HepG2 (cell line): ENCODE data around the gene LASP1. TPM values are rescaled to one million over a fixed set of nuclear protein-coding genes. Genes with fewer than 3 reads are reported as not detected.

Experiments
- BCL6 ChIP-seq: IDR thresholded peaks from 2 replicates; pipeline ENCODE4 v1.6.1; 2016; ENCODE audit warnings: missing genetic modification reagents, missing compliant biosample characterization
- FOXJ3 ChIP-seq: sonication (generic); formaldehyde crosslinking; IDR thresholded peaks from 2 replicates; pipeline ENCODE4 v1.4.0; 2020; ENCODE audit warnings: missing genetic modification reagents, mild to moderate bottlenecking, borderline replicate concordance
- HDAC1 ChIP-seq: sonication (generic); formaldehyde crosslinking; IDR thresholded peaks from 2 replicates; pipeline ENCODE4 v1.5.1; 2020; ENCODE audit warnings: mild to moderate bottlenecking, missing genetic modification reagents
- IRX3 ChIP-seq: sonication (generic); formaldehyde crosslinking; IDR thresholded peaks from 2 replicates; pipeline ENCODE4 v1.8.1; 2023; ENCODE audit warnings: mild to moderate bottlenecking, low read depth, missing genetic modification reagents, borderline replicate concordance
- MIER2 ChIP-seq: IDR thresholded peaks from 2 replicates; pipeline ENCODE4 v1.6.1; 2016; ENCODE audit warnings: missing biosample characterization, missing genetic modification reagents
- PHF21A ChIP-seq: sonication (generic); formaldehyde crosslinking; IDR thresholded peaks from 2 replicates; pipeline ENCODE4 v1.5.0; 2020; ENCODE audit warnings: mild to moderate bottlenecking, missing genetic modification reagents
- SAP130 ChIP-seq: IDR thresholded peaks from 2 replicates; pipeline ENCODE4 v1.6.1; 2016; ENCODE audit warnings: low read depth
- SOX6 ChIP-seq, 2 experiments: fragments of 450-650 bp in 1 of 2; sonication (generic) in 1 of 2; formaldehyde crosslinking in 1 of 2; IDR thresholded peaks; 2 replicates each; pipeline versions ENCODE4 v1.4.0 to v1.6.1; 2017 to 2020; ENCODE audit warnings: antibody characterized with exemption in 1 of 2, mild to moderate bottlenecking in 1 of 2, missing genetic modification reagents in 1 of 2
- TEAD3 ChIP-seq: optimal IDR thresholded peaks from 2 replicates; pipeline ENCODE3; 2016; ENCODE audit warnings: borderline replicate concordance
- XRCC5 ChIP-seq: fragments of 200-400 bp; formaldehyde crosslinking; optimal IDR thresholded peaks from 2 replicates; pipeline ENCODE3; 2017; ENCODE audit warnings: mild to moderate bottlenecking, low read length
- YY1 ChIP-seq: IDR thresholded peaks from 2 replicates; pipeline ENCODE4 v1.6.1; 2011; ENCODE audit warnings: low read length, low read depth, moderate library complexity, mild to moderate bottlenecking; ENCODE audit not compliant: insufficient read depth, insufficient replicate concordance
- ZMYM4 ChIP-seq: sonication (generic); formaldehyde crosslinking; IDR thresholded peaks from 2 replicates; pipeline ENCODE4 v1.8.1; 2023; ENCODE audit warnings: mild to moderate bottlenecking, missing genetic modification reagents
- polyA plus RNA-seq, 8 experiments: library from polyadenylated mRNA; depleted of rRNA in 3 of 8; stranded (reverse) in 7 of 8; unstranded in 1 of 8; fragments of >200 nt; fragmentation: Illumina TruSeq in 4 of 8; extraction: Trizol in 4 of 8; gene quantifications; 2 replicates each; pipeline versions ENCODE4 v1.2.1 to v1.2.3, GENCODE V29; 2011 to 2016; ENCODE audit warnings: low read depth in 4 of 8, missing spikeins in 1 of 8, mixed read lengths in 1 of 8; ENCODE audit not compliant: insufficient read depth in 1 of 8
- total RNA-seq, 5 experiments: library from RNA; depleted of rRNA; stranded (reverse); fragments of >200 nt; fragmentation: Illumina TruSeq; extraction: Trizol; gene quantifications; 2 replicates each; pipeline ENCODE4 v1.2.3, GENCODE V29; 2016; ENCODE audit warnings: low read depth in 1 of 5
- TF ChIP-seq, protein P1 (sequence below): sonication (generic); formaldehyde crosslinking; IDR thresholded peaks from 2 replicates; pipeline ENCODE4 v1.4.0; 2020; ENCODE audit warnings: missing genetic modification reagents
- TF ChIP-seq, protein P2 (sequence below): sonication (generic); formaldehyde crosslinking; conservative IDR thresholded peaks from 2 replicates; pipeline ENCODE4 v1.4.0; 2020; ENCODE audit warnings: mild to moderate bottlenecking, missing genetic modification reagents, moderate library complexity
- TF ChIP-seq, protein P3 (sequence below): sonication (generic); formaldehyde crosslinking; conservative IDR thresholded peaks from 2 replicates; pipeline ENCODE4 v1.4.0; 2020; ENCODE audit warnings: missing genetic modification reagents
- TF ChIP-seq, protein P4 (sequence below): sonication (generic); formaldehyde crosslinking; IDR thresholded peaks from 2 replicates; pipeline ENCODE4 v1.4.0; 2020; ENCODE audit warnings: mild to moderate bottlenecking, missing genetic modification reagents
- TF ChIP-seq, protein P5 (sequence below): IDR thresholded peaks from 2 replicates; pipeline ENCODE4 v1.6.1; 2016; ENCODE audit warnings: mild to moderate bottlenecking
- TF ChIP-seq, protein P6 (sequence below): sonication (generic); formaldehyde crosslinking; IDR thresholded peaks from 2 replicates; pipeline ENCODE4 v1.5.0; 2020; ENCODE audit warnings: missing genetic modification reagents

Gene LASP1
- total and polyA plus RNA-seq, 2 of the 13 experiments (the other 11 are each of a cell fraction or from before 2014, with no cell fraction given): 70.1 to 97.0 TPM

DNA sequence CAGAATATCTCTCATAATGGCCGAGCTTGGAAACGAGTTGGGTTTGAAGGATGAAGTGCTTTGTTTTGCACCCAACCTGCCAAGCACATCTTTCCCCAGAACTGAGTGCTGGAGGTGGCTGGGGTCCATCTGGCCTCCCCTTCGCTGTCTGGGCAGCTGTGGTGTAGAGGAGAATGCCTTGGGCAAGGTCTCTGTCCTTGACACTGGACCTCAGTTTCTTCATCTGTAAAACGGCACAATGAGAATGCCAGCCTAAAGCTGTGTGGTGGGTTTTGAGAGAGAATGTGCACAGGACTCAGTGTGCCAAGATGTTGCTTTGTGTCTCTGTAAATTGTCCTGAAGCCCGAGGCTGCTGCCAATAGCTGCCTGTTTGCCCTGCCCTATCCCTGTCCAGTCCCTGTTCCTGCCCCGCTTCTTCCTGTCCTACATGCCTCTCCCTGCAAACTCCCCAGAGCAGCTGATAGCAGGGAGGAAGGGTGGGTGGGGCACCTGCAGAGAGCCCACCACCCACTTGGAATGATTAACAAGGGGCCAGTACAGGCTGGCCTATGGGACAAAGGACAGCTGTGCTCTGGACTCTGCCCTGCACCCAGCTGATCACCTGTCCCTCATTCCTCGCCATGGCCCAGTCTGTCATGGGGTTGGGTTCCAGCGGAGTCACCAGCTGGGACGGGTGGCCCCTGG, 15.3 kb downstream of the LASP1 start (continued):
- TF ChIP-seq TEAD3 (CRISPR knock-in tag) (peak; percentile 63), ZMYM4 (0 out of 2 replicates have a peak, but pooled peaks have one; percentile 35), PHF21A (CRISPR knock-in tag) (0 out of 2 replicates have a peak, but pooled peaks have one; percentile 43), YY1 (no peak), IRX3 (CRISPR knock-in tag) (no peak), FOXJ3 (CRISPR knock-in tag) (no peak), HDAC1 (CRISPR knock-in tag) (0 out of 2 replicates have a peak, but pooled peaks have one; percentile 46), BCL6 (0 out of 2 replicates have a peak, but pooled peaks have one; percentile 11), SAP130 (CRISPR knock-in tag) (peak; percentile 77), SOX6 (IDR thresholded peaks at IDR 0.05) (no peak), SOX6 (CRISPR knock-in tag; IDR thresholded peaks at IDR 0.05) (0 out of 2 replicates have a peak, but pooled peaks have one; percentile 44), XRCC5 (no peak), MIER2 (CRISPR knock-in tag) (no peak)
- TF ChIP-seq, protein P1, sequence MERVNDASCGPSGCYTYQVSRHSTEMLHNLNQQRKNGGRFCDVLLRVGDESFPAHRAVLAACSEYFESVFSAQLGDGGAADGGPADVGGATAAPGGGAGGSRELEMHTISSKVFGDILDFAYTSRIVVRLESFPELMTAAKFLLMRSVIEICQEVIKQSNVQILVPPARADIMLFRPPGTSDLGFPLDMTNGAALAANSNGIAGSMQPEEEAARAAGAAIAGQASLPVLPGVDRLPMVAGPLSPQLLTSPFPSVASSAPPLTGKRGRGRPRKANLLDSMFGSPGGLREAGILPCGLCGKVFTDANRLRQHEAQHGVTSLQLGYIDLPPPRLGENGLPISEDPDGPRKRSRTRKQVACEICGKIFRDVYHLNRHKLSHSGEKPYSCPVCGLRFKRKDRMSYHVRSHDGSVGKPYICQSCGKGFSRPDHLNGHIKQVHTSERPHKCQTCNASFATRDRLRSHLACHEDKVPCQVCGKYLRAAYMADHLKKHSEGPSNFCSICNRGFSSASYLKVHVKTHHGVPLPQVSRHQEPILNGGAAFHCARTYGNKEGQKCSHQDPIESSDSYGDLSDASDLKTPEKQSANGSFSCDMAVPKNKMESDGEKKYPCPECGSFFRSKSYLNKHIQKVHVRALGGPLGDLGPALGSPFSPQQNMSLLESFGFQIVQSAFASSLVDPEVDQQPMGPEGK (CRISPR knock-in tag): peak; percentile 69
- TF ChIP-seq, protein P2, sequence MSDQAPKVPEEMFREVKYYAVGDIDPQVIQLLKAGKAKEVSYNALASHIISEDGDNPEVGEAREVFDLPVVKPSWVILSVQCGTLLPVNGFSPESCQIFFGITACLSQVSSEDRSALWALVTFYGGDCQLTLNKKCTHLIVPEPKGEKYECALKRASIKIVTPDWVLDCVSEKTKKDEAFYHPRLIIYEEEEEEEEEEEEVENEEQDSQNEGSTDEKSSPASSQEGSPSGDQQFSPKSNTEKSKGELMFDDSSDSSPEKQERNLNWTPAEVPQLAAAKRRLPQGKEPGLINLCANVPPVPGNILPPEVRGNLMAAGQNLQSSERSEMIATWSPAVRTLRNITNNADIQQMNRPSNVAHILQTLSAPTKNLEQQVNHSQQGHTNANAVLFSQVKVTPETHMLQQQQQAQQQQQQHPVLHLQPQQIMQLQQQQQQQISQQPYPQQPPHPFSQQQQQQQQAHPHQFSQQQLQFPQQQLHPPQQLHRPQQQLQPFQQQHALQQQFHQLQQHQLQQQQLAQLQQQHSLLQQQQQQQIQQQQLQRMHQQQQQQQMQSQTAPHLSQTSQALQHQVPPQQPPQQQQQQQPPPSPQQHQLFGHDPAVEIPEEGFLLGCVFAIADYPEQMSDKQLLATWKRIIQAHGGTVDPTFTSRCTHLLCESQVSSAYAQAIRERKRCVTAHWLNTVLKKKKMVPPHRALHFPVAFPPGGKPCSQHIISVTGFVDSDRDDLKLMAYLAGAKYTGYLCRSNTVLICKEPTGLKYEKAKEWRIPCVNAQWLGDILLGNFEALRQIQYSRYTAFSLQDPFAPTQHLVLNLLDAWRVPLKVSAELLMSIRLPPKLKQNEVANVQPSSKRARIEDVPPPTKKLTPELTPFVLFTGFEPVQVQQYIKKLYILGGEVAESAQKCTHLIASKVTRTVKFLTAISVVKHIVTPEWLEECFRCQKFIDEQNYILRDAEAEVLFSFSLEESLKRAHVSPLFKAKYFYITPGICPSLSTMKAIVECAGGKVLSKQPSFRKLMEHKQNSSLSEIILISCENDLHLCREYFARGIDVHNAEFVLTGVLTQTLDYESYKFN (CRISPR knock-in tag): peak; percentile 61
- TF ChIP-seq, protein P3, sequence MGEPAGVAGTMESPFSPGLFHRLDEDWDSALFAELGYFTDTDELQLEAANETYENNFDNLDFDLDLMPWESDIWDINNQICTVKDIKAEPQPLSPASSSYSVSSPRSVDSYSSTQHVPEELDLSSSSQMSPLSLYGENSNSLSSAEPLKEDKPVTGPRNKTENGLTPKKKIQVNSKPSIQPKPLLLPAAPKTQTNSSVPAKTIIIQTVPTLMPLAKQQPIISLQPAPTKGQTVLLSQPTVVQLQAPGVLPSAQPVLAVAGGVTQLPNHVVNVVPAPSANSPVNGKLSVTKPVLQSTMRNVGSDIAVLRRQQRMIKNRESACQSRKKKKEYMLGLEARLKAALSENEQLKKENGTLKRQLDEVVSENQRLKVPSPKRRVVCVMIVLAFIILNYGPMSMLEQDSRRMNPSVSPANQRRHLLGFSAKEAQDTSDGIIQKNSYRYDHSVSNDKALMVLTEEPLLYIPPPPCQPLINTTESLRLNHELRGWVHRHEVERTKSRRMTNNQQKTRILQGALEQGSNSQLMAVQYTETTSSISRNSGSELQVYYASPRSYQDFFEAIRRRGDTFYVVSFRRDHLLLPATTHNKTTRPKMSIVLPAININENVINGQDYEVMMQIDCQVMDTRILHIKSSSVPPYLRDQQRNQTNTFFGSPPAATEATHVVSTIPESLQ: no peak
- TF ChIP-seq, protein P4, sequence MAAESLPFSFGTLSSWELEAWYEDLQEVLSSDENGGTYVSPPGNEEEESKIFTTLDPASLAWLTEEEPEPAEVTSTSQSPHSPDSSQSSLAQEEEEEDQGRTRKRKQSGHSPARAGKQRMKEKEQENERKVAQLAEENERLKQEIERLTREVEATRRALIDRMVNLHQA: no peak
- TF ChIP-seq, protein P5, sequence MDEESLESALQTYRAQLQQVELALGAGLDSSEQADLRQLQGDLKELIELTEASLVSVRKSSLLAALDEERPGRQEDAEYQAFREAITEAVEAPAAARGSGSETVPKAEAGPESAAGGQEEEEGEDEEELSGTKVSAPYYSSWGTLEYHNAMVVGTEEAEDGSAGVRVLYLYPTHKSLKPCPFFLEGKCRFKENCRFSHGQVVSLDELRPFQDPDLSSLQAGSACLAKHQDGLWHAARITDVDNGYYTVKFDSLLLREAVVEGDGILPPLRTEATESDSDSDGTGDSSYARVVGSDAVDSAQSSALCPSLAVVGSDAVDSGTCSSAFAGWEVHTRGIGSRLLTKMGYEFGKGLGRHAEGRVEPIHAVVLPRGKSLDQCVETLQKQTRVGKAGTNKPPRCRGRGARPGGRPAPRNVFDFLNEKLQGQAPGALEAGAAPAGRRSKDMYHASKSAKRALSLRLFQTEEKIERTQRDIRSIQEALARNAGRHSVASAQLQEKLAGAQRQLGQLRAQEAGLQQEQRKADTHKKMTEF (CRISPR knock-in tag): peak; percentile 35; the same call in 1 of the 2 replicates
- TF ChIP-seq, protein P6, sequence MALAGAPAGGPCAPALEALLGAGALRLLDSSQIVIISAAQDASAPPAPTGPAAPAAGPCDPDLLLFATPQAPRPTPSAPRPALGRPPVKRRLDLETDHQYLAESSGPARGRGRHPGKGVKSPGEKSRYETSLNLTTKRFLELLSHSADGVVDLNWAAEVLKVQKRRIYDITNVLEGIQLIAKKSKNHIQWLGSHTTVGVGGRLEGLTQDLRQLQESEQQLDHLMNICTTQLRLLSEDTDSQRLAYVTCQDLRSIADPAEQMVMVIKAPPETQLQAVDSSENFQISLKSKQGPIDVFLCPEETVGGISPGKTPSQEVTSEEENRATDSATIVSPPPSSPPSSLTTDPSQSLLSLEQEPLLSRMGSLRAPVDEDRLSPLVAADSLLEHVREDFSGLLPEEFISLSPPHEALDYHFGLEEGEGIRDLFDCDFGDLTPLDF (CRISPR knock-in tag): no peak
